K562 (cell line): Measurements from ENCODE around the gene C12orf75. TPM values are rescaled to one million over a fixed set of nuclear protein-coding genes. Genes with fewer than 3 reads are reported as not detected.

Source experiments
- ATAC-seq: fragments of 200-7000 bp; cut with Tn5 transposase; 3 replicates; pipeline ENCODE4 v1.9.1; 2020; ENCODE audit warnings: moderate library complexity
- BruUV-seq: library from RNA; stranded (reverse); fragments of 400-500 nt; replicated peaks from 2 replicates; lab custom pipeline; 2021; lab: Mats Ljungman, UMichigan
- CTCF ChIA-PET: fragments of 300-600 bp; formaldehyde crosslinking; extraction: SDS; loops from one replicate; lab custom pipeline; 2021; ENCODE audit warnings: low intra/inter-chr PET ratio; lab: Yijun Ruan, JAX
- POLR2A ChIA-PET: fragments of 300-600, 350-650 bp; sonication (Branson Sonifier 250); formaldehyde crosslinking; extraction: SDS; loops from one replicate; lab custom pipeline; 2021; ENCODE audit warnings: antibody characterized with exemption, inconsistent platforms; lab: Yijun Ruan, JAX
- DNase-seq, 4 experiments: peaks; one replicate each; pipeline versions ENCODE4 v3.0.0 to v3.0.0-alpha.2; 2011 to 2018; ENCODE audit warnings: low spot score in 3 of 4, mixed read lengths in 3 of 4; ENCODE audit errors: extremely low read depth in 1 of 4
- FAIRE-seq: peaks from 2 replicates; lab custom pipeline; 2011; peaks lifted over from hg19 to GRCh38; lab: Jason Lieb, UNC
- H2AFZ ChIP-seq: 2 replicates; pipeline ENCODE4 v1.6.0; 2011; ENCODE audit warnings: low read depth, low read length, control low read depth, inconsistent platforms
- H3K27ac ChIP-seq: fragments of 200-600 bp; 3 replicates; pipeline ENCODE4 v1.8.0; 2011; ENCODE audit warnings: low read depth, mild to moderate bottlenecking, control low read depth, inconsistent platforms, low read length, moderate library complexity, mixed read lengths; ENCODE audit errors: extremely low read depth
- H3K27me3 ChIP-seq, 2 experiments: fragments of 300-600 bp in 1 of 2; 2 replicates in 1 of 2; 3 replicates in 1 of 2; pipeline versions ENCODE4 v1.6.0 to v1.8.0; 2011; ENCODE audit warnings: inconsistent platforms in 2 of 2, low read length in 2 of 2, mild to moderate bottlenecking in 1 of 2, mixed read lengths in 1 of 2, moderate library complexity in 1 of 2; ENCODE audit not compliant: control insufficient read depth in 2 of 2, insufficient read depth in 2 of 2
- H3K36me3 ChIP-seq: fragments of 300-600 bp; 3 replicates; pipeline ENCODE4 v1.8.0; 2011; ENCODE audit warnings: mild to moderate bottlenecking, low read length, inconsistent platforms; ENCODE audit not compliant: control insufficient read depth, insufficient read depth
- H3K4me1 ChIP-seq, 2 experiments: fragments of 200-600 bp in 1 of 2; replicated peaks in 1 of 2; 2 replicates in 1 of 2; 3 replicates in 1 of 2; pipeline versions ENCODE4 v1.5.1 to v1.8.0; 2011; ENCODE audit warnings: inconsistent platforms in 2 of 2, low read length in 2 of 2, mild to moderate bottlenecking in 1 of 2, mixed read lengths in 1 of 2, moderate library complexity in 1 of 2; ENCODE audit not compliant: control insufficient read depth in 2 of 2, insufficient read depth in 2 of 2
- H3K4me2 ChIP-seq: 2 replicates; pipeline ENCODE4 v1.6.1; 2011; ENCODE audit warnings: low read length, control low read depth, inconsistent platforms, mixed read lengths; ENCODE audit not compliant: insufficient read depth
- H3K4me3 ChIP-seq: fragments of 200-600 bp; sonication (generic), shearing (Covaris generic); 2 replicates; pipeline ENCODE4 v1.5.1; 2016; ENCODE audit warnings: control low read depth, inconsistent platforms
- H3K79me2 ChIP-seq: fragments of 200-600 bp; 3 replicates; pipeline ENCODE4 v1.8.0; 2011; ENCODE audit warnings: low read length, inconsistent platforms; ENCODE audit not compliant: control insufficient read depth, insufficient read depth
- H3K9ac ChIP-seq, 2 experiments: 2 replicates each; pipeline versions ENCODE4 v1.6.0 to v1.6.1; 2011; ENCODE audit warnings: low read depth in 2 of 2, low read length in 2 of 2, control low read depth in 1 of 2, inconsistent platforms in 1 of 2, mild to moderate bottlenecking in 1 of 2, mixed read lengths in 1 of 2; ENCODE audit not compliant: insufficient read depth in 1 of 2
- H3K9me1 ChIP-seq: one replicate; pipeline ENCODE4 v1.6.0; 2011; ENCODE audit warnings: inconsistent platforms, mild to moderate bottlenecking, low read length, moderate library complexity; ENCODE audit not compliant: control insufficient read depth, insufficient read depth
- H3K9me3 ChIP-seq: replicated peaks from 2 replicates; pipeline ENCODE4 v1.5.1; 2011; ENCODE audit warnings: low read depth, low read length, inconsistent platforms; ENCODE audit not compliant: control insufficient read depth, insufficient read depth
- H4K20me1 ChIP-seq: replicated peaks from 2 replicates; pipeline ENCODE4 v1.6.1; 2011; ENCODE audit warnings: low read length, inconsistent platforms, mixed read lengths; ENCODE audit not compliant: control insufficient read depth, insufficient read depth
- ARID1B ChIP-seq: fragments of 450-650 bp; IDR thresholded peaks from 2 replicates; pipeline ENCODE4 v1.6.1; 2016; ENCODE audit warnings: antibody characterized with exemption, mild to moderate bottlenecking, inconsistent platforms
- CBX8 ChIP-seq: fragments of 200-600 bp; sonication (generic); IDR thresholded peaks from 2 replicates; pipeline ENCODE4 v1.6.1; 2012; ENCODE audit warnings: borderline replicate concordance, mixed run types, low read depth, mild to moderate bottlenecking, moderate library complexity, mixed read lengths, low read length, control low read depth, inconsistent platforms; ENCODE audit not compliant: poor library complexity, severe bottlenecking; ENCODE audit errors: extremely low read depth
- EWSR1 ChIP-seq: fragments of 450-650 bp; IDR thresholded peaks from 2 replicates; pipeline ENCODE4 v1.6.1; 2018; ENCODE audit warnings: borderline replicate concordance, mild to moderate bottlenecking, low read depth, moderate library complexity; ENCODE audit not compliant: partially characterized antibody
- FOXM1 ChIP-seq, 2 experiments: fragments of 450-650 bp in 1 of 2; sonication (generic) in 1 of 2; formaldehyde crosslinking in 1 of 2; IDR thresholded peaks; 2 replicates each; pipeline versions ENCODE4 v1.6.1 to v1.9.0; 2017 to 2022; ENCODE audit warnings: low read depth in 2 of 2, mild to moderate bottlenecking in 2 of 2, missing genetic modification reagents in 1 of 2, moderate library complexity in 1 of 2
- MAFG ChIP-seq: fragments of 450-650 bp; conservative IDR thresholded peaks from 2 replicates; pipeline ENCODE4 v1.6.1; 2016; ENCODE audit warnings: missing genetic modification characterization, missing compliant biosample characterization
- MEF2A ChIP-seq: IDR thresholded peaks from 2 replicates; pipeline ENCODE4 v1.6.1; 2011; ENCODE audit warnings: low read depth, mild to moderate bottlenecking, low read length, moderate library complexity; ENCODE audit not compliant: control insufficient read depth
- NEUROD1 ChIP-seq: fragments of 150-350 bp; IDR thresholded peaks from 2 replicates; pipeline ENCODE4 v1.6.1; 2014; ENCODE audit warnings: borderline replicate concordance, low read length, low read depth; ENCODE audit not compliant: partially characterized antibody
- PHF20 ChIP-seq: fragments of 450-650 bp; IDR thresholded peaks from 2 replicates; pipeline ENCODE4 v1.6.1; 2018; ENCODE audit not compliant: partially characterized antibody
- POLR2B ChIP-seq: fragments of 450-650 bp; IDR thresholded peaks from 2 replicates; pipeline ENCODE4 v1.6.1; 2018; ENCODE audit warnings: low read depth; ENCODE audit not compliant: partially characterized antibody
- PYGO2 ChIP-seq: fragments of 450-650 bp; IDR thresholded peaks from 2 replicates; pipeline ENCODE4 v1.6.1; 2016; ENCODE audit warnings: mild to moderate bottlenecking, missing genetic modification characterization, moderate library complexity, missing compliant biosample characterization
- SIN3A ChIP-seq, 2 experiments: fragments of 150-350 bp in 1 of 2; IDR thresholded peaks; 2 replicates each; pipeline ENCODE4 v1.6.1; 2011 to 2016; ENCODE audit warnings: borderline replicate concordance in 2 of 2, low read depth in 2 of 2, low read length in 2 of 2, mild to moderate bottlenecking in 2 of 2, moderate library complexity in 2 of 2; ENCODE audit not compliant: control insufficient read depth in 1 of 2
- SMAD2 ChIP-seq: fragments of 150-350 bp; IDR thresholded peaks from 2 replicates; pipeline ENCODE4 v1.6.1; 2014; ENCODE audit warnings: low read depth, mild to moderate bottlenecking, low read length
- WGBS: fragments of 100-300 bp; shearing (Covaris generic); methylation state at CpG from one replicate; pipeline ENCODE4 v1.1.6; 2016; ENCODE audit warnings: low coverage, mixed read lengths; ENCODE audit not compliant: insufficient coverage; ENCODE audit errors: missing lambda C conversion rate; 5-methylcytosine and 5-hydroxymethylcytosine counted together
- in situ Hi-C: fragments of 300-500 bp; cut with MboI; formaldehyde crosslinking; loops from 4 replicates; pipeline ENCODE4 v1.15.0; 2018; ENCODE audit warnings: inconsistent platforms, mixed read lengths
- intact Hi-C: fragments of 100-400 bp; cut with micrococcal nuclease; formaldehyde crosslinking; loops from 2 replicates; pipeline ENCODE4 v1.14.2; 2022
- polyA plus RNA-seq, 8 experiments: library from polyadenylated mRNA; depleted of rRNA in 4 of 8; stranded (reverse) in 5 of 8; unstranded in 3 of 8; fragments of >200 nt; fragmentation: Nextera tagmentation in 2 of 8; fragmentation: Illumina TruSeq in 1 of 8; extraction: Ambion mirVana in 2 of 8; extraction: Trizol in 1 of 8; gene quantifications; 2 replicates each; pipeline versions ENCODE4 v1.2.1 to v1.2.3, GENCODE V29; 2011 to 2014; ENCODE audit warnings: inconsistent platforms in 1 of 8, missing spikeins in 1 of 8
- total RNA-seq, 7 experiments: library from RNA; depleted of rRNA in 6 of 7; stranded (reverse); fragments of >200 nt in 6 of 7; fragmentation: Illumina TruSeq in 2 of 7; extraction: Trizol in 2 of 7; gene quantifications; 2 replicates each; pipeline versions ENCODE4 v1.2.1 to v1.2.3, GENCODE V29; 2011 to 2021; ENCODE audit warnings: low replicate concordance in 1 of 7
- TF ChIP-seq, protein P1 (sequence below): sonication (generic); formaldehyde crosslinking; IDR thresholded peaks from 2 replicates; pipeline ENCODE4 v1.8.1; 2022; ENCODE audit warnings: missing genetic modification reagents
- TF ChIP-seq, protein P2 (sequence below): fragments of 250-450 bp; sonication (Bioruptor Pico); IDR thresholded peaks from 2 replicates; pipeline ENCODE4 v1.4.0; 2020
- TF ChIP-seq, protein P3 (sequence below): IDR thresholded peaks from 3 replicates; pipeline ENCODE4 v1.6.1; 2011; ENCODE audit warnings: borderline replicate concordance, mild to moderate bottlenecking; ENCODE audit not compliant: insufficient read length, insufficient read depth

The C12orf75 gene
- total and polyA plus RNA-seq, 9 of the 15 experiments (the other 6 are each of a cell fraction or from before 2014, with no cell fraction given): 0.06 to 0.82 (median 0.26) TPM; not detected in 3

DNA sequence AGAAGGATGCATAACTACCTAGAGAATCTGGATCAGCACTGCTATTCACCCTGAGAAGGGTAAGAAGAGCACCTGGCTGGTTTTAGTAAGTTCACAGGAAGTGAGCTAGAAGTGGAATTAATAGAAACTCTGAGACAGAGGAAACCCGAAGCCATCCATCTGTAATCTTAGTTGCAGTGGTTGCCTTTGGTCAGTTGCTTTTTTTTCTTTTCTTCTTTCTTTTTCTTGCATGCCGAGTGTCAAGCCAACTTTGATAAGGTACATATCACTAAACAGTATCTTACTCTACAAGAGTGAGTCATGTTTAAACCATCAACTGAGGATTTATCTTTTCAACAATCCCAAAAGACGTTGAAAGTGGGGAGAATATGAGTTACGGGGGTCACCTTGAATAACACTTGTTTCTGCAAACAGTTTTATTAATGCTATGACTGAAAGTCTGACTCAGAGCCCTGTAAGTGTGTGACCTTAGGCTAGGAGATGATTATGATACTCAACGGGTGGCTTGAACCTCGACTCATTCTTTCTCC lies 26.7 kb downstream of the C12orf75 start (continued):
- TF ChIP-seq SIN3A (IDR thresholded peaks at IDR 0.05; ENCODE audit: borderline replicate concordance in 2 of 2, control insufficient read depth in 1 of 2, low read depth in 2 of 2, low read length in 2 of 2): no peak

DNA sequence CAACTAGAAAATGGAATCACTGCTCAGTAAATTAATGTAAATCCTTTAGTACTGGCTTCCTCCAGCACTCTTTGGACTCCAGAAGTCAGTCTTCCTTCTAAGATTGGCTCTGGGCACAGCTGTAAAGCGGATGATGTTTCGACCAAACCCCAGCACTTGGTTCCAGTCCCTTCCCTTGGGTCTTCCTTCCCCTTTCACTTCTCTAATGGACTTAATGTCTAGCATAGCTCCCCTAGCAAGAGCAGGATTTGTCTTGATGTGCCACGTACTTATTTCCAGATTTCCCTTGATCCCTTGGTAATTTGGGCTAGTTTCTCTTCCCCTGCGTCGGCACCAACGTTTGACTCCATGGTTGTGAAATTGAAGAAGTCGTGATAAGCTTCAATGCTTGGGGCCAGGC lies 28.3 kb downstream of the C12orf75 start:
- Histone ChIP-seq H3K4me2 (no peak overlapping the region), H2AFZ (no peak overlapping the region), H3K9ac (no peak overlapping the region), H4K20me1 (no peaks in the 10 kb centered on the region), H3K36me3 (no peaks in the 10 kb centered on the region), H3K79me2 (no peaks in the 10 kb centered on the region), H3K9me3 (no peaks in the 10 kb centered on the region), H3K9me1 (no peaks in the 10 kb centered on the region), H3K27ac (no peak overlapping the region), H3K4me1 (no peaks in the 10 kb centered on the region; a peak in 1 of 5 replicates), H3K4me3 (no peak overlapping the region), H3K27me3 (peaks cover 0 to 9% of the 10 kb centered on the region in 2 experiments; a peak in 3 of 5 replicates)
- CTCF ChIA-PET: no interaction called here
- no TSS peak for BruUV-seq
- in situ Hi-C loops (no loop called here), intact Hi-C loops (no loop called here)
- POLR2A ChIA-PET: no interaction called here
- ATAC-seq (no peak), DNase-seq (no peak), FAIRE-seq (no peak)
- 7% methylated on average over 7 of the region's 7 CpGs for WGBS
- TF ChIP-seq NEUROD1 (no peak), SMAD2 (no peak), FOXM1 (IDR thresholded peaks at IDR 0.05; ENCODE audit: low read depth) (no peak), FOXM1 (CRISPR knock-in tag; IDR thresholded peaks at IDR 0.05; ENCODE audit: low read depth) (no peak), CBX8 (no peak), POLR2B (no peak), ARID1B (no peak), MEF2A (no peak), PYGO2 (tag) (no peak), EWSR1 (no peak), PHF20 (no peak), MAFG (tag) (no peak)
- TF ChIP-seq, protein P1, sequence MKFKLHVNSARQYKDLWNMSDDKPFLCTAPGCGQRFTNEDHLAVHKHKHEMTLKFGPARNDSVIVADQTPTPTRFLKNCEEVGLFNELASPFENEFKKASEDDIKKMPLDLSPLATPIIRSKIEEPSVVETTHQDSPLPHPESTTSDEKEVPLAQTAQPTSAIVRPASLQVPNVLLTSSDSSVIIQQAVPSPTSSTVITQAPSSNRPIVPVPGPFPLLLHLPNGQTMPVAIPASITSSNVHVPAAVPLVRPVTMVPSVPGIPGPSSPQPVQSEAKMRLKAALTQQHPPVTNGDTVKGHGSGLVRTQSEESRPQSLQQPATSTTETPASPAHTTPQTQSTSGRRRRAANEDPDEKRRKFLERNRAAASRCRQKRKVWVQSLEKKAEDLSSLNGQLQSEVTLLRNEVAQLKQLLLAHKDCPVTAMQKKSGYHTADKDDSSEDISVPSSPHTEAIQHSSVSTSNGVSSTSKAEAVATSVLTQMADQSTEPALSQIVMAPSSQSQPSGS (CRISPR knock-in tag): no peak
- TF ChIP-seq, protein P2, sequence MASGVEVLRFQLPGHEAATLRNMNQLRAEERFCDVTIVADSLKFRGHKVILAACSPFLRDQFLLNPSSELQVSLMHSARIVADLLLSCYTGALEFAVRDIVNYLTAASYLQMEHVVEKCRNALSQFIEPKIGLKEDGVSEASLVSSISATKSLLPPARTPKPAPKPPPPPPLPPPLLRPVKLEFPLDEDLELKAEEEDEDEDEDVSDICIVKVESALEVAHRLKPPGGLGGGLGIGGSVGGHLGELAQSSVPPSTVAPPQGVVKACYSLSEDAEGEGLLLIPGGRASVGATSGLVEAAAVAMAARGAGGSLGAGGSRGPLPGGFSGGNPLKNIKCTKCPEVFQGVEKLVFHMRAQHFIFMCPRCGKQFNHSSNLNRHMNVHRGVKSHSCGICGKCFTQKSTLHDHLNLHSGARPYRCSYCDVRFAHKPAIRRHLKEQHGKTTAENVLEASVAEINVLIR (CRISPR knock-in tag): no peak
- TF ChIP-seq, protein P3, sequence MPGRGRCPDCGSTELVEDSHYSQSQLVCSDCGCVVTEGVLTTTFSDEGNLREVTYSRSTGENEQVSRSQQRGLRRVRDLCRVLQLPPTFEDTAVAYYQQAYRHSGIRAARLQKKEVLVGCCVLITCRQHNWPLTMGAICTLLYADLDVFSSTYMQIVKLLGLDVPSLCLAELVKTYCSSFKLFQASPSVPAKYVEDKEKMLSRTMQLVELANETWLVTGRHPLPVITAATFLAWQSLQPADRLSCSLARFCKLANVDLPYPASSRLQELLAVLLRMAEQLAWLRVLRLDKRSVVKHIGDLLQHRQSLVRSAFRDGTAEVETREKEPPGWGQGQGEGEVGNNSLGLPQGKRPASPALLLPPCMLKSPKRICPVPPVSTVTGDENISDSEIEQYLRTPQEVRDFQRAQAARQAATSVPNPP: no peak
